HepG2 (cell line): ENCODE measurements around the gene PRKAG3. TPM values are rescaled to one million over a fixed set of nuclear protein-coding genes. Genes with fewer than 3 reads are reported as not detected.

Source experiments
- ATAC-seq: fragments of 200-7000 bp; cut with Tn5 transposase; 3 replicates; pipeline ENCODE4 v1.9.1; 2020; ENCODE audit warnings: mild to moderate bottlenecking, moderate library complexity
- BruUV-seq: library from RNA; stranded (reverse); fragments of 400-500 nt; replicated peaks from 2 replicates; lab custom pipeline; 2021; lab: Mats Ljungman, UMichigan
- CTCF ChIA-PET: fragments of 300-600 bp; formaldehyde crosslinking; extraction: SDS; loops from one replicate; lab custom pipeline; 2021; ENCODE audit warnings: low total read pairs, inconsistent platforms, low intra/inter-chr PET ratio; lab: Yijun Ruan, JAX
- POLR2A ChIA-PET: fragments of 350-600 bp; sonication (Branson Sonifier 250); formaldehyde crosslinking; loops from one replicate; lab custom pipeline; 2020; ENCODE audit warnings: antibody characterized with exemption, inconsistent platforms; lab: Yijun Ruan, JAX
- DNase-seq: peaks from one replicate; pipeline ENCODE4 v3.0.0-alpha.2; 2015; ENCODE audit warnings: low spot score
- FAIRE-seq: peaks from 3 replicates; lab custom pipeline; 2011; peaks lifted over from hg19 to GRCh38; lab: Jason Lieb, UNC
- H2AFZ ChIP-seq: one replicate; pipeline ENCODE4 v1.6.1; 2011; ENCODE audit warnings: low read length, inconsistent platforms
- H3K27ac ChIP-seq: fragments of 300-600 bp; 3 replicates; pipeline ENCODE4 v1.8.0; 2011; ENCODE audit warnings: mixed run types, mild to moderate bottlenecking, mixed read lengths, low read length, inconsistent platforms; ENCODE audit not compliant: insufficient read depth; ENCODE audit errors: extremely low read length
- H3K27me3 ChIP-seq, 2 experiments: fragments of 200-600 bp in 1 of 2; 2 replicates in 1 of 2; 3 replicates in 1 of 2; pipeline versions ENCODE4 v1.6.0 to v1.8.0; 2011; ENCODE audit warnings: low read length in 2 of 2, mild to moderate bottlenecking in 2 of 2, moderate library complexity in 2 of 2, inconsistent platforms in 1 of 2; ENCODE audit not compliant: insufficient read depth in 2 of 2, control insufficient read depth in 1 of 2
- H3K36me3 ChIP-seq, 2 experiments: fragments of 200-600 bp in 1 of 2; replicated peaks in 1 of 2; 2 replicates in 1 of 2; 3 replicates in 1 of 2; pipeline versions ENCODE4 v1.5.1 to v1.8.0; 2011; ENCODE audit warnings: low read length in 2 of 2, inconsistent platforms in 1 of 2; ENCODE audit not compliant: insufficient read depth in 2 of 2, control insufficient read depth in 1 of 2
- H3K4me1 ChIP-seq: 2 replicates; pipeline ENCODE4 v1.5.1; 2012; ENCODE audit warnings: low read length, inconsistent platforms; ENCODE audit not compliant: insufficient read depth
- H3K4me2 ChIP-seq: 2 replicates; pipeline ENCODE4 v1.6.0; 2011; ENCODE audit warnings: low read depth, low read length, inconsistent platforms
- H3K4me3 ChIP-seq, 3 experiments: fragments of 200-600 bp in 1 of 3; sonication (generic), shearing (Covaris generic) in 1 of 3; replicated peaks in 1 of 3; 2 replicates each; pipeline ENCODE4 v1.5.1; 2011 to 2016; ENCODE audit warnings: low read length in 3 of 3, inconsistent platforms in 2 of 3, low read depth in 2 of 3, mild to moderate bottlenecking in 2 of 3, control low read depth in 1 of 3, mixed read lengths in 1 of 3; ENCODE audit not compliant: insufficient read depth in 1 of 3
- H3K79me2 ChIP-seq: one replicate; pipeline ENCODE4 v1.6.1; 2011; ENCODE audit warnings: low read length, inconsistent platforms; ENCODE audit not compliant: insufficient read depth
- H3K9ac ChIP-seq: 2 replicates; pipeline ENCODE4 v1.6.0; 2011; ENCODE audit warnings: mild to moderate bottlenecking, low read depth, low read length, inconsistent platforms; ENCODE audit not compliant: insufficient read depth
- H3K9me3 ChIP-seq: 2 replicates; pipeline ENCODE4 v1.5.1; 2012; ENCODE audit warnings: mild to moderate bottlenecking, low read length
- H4K20me1 ChIP-seq: 2 replicates; pipeline ENCODE4 v1.6.0; 2011; ENCODE audit warnings: inconsistent platforms, mild to moderate bottlenecking, low read length, moderate library complexity; ENCODE audit not compliant: insufficient read depth
- HNRNPL ChIP-seq: fragments of 200-400 bp; formaldehyde crosslinking; IDR thresholded peaks from 2 replicates; pipeline ENCODE4 v1.6.1; 2017; ENCODE audit warnings: mild to moderate bottlenecking, low read depth, low read length
- IKZF4 ChIP-seq: sonication (generic); formaldehyde crosslinking; IDR thresholded peaks from 2 replicates; pipeline ENCODE4 v1.5.1; 2020; ENCODE audit warnings: borderline replicate concordance, mild to moderate bottlenecking, low read depth, missing genetic modification reagents; ENCODE audit errors: not compliant biosample characterization
- MATR3 ChIP-seq: sonication (generic); formaldehyde crosslinking; IDR thresholded peaks from 2 replicates; pipeline ENCODE4 v1.4.0; 2020; ENCODE audit warnings: missing genetic modification reagents
- REXO4 ChIP-seq: sonication (generic); formaldehyde crosslinking; IDR thresholded peaks from 2 replicates; pipeline ENCODE4 v1.8.0; 2022; ENCODE audit warnings: missing genetic modification reagents, mild to moderate bottlenecking, borderline replicate concordance
- SMAD9 ChIP-seq: sonication (generic); formaldehyde crosslinking; IDR thresholded peaks from 2 replicates; pipeline ENCODE4 v1.5.1; 2020; ENCODE audit warnings: mild to moderate bottlenecking, missing genetic modification reagents
- SUZ12 ChIP-seq: fragments of 150-350 bp; IDR thresholded peaks from 2 replicates; pipeline ENCODE4 v1.6.1; 2014; ENCODE audit warnings: low read depth, low read length
- YY1 ChIP-seq: IDR thresholded peaks from 2 replicates; pipeline ENCODE4 v1.6.1; 2011; ENCODE audit warnings: low read length, low read depth, moderate library complexity, mild to moderate bottlenecking; ENCODE audit not compliant: insufficient read depth, insufficient replicate concordance
- ZNF724P ChIP-seq: sonication (generic); formaldehyde crosslinking; IDR thresholded peaks from 2 replicates; pipeline ENCODE4 v1.8.0; 2022; ENCODE audit warnings: missing genetic modification reagents, borderline replicate concordance
- WGBS: methylation state at CpG from one replicate; pipeline ENCODE4 v1.1.6; 2017; ENCODE audit warnings: low lambda C conversion rate; 5-methylcytosine and 5-hydroxymethylcytosine counted together
- in situ Hi-C: cut with HindIII; loops from 2 replicates; pipeline ENCODE4 v1.10.0; 2017; ENCODE audit warnings: low pct_unique_long_range_greater_than_20kb; ENCODE audit not compliant: extremely low pct_ligation_motif_present
- intact Hi-C: fragments of 100-400 bp; cut with micrococcal nuclease; formaldehyde crosslinking; loops from one replicate; pipeline ENCODE4 v1.10.0; 2022; ENCODE audit not compliant: unreplicated experiment
- polyA plus RNA-seq, 8 experiments: library from polyadenylated mRNA; depleted of rRNA in 3 of 8; stranded (reverse) in 7 of 8; unstranded in 1 of 8; fragments of >200 nt; fragmentation: Illumina TruSeq in 4 of 8; extraction: Trizol in 4 of 8; gene quantifications; 2 replicates each; pipeline versions ENCODE4 v1.2.1 to v1.2.3, GENCODE V29; 2011 to 2016; ENCODE audit warnings: low read depth in 4 of 8, missing spikeins in 1 of 8, mixed read lengths in 1 of 8; ENCODE audit not compliant: insufficient read depth in 1 of 8
- total RNA-seq, 5 experiments: library from RNA; depleted of rRNA; stranded (reverse); fragments of >200 nt; fragmentation: Illumina TruSeq; extraction: Trizol; gene quantifications; 2 replicates each; pipeline ENCODE4 v1.2.3, GENCODE V29; 2016; ENCODE audit warnings: low read depth in 1 of 5
- TF ChIP-seq, protein P1 (sequence below): sonication (generic); formaldehyde crosslinking; IDR thresholded peaks from 2 replicates; pipeline ENCODE4 v1.9.0; 2021; ENCODE audit warnings: mild to moderate bottlenecking, missing genetic modification reagents
- TF ChIP-seq, protein P2 (sequence below): IDR thresholded peaks from 2 replicates; pipeline ENCODE4 v1.6.1; 2016; ENCODE audit warnings: control low read depth
- TF ChIP-seq, protein P3 (sequence below): sonication (generic); formaldehyde crosslinking; IDR thresholded peaks from 2 replicates; pipeline ENCODE4 v1.5.1; 2020; ENCODE audit warnings: missing genetic modification reagents, mild to moderate bottlenecking, borderline replicate concordance
- TF ChIP-seq, protein P4 (sequence below), 2 experiments: fragments of 450-650 bp in 1 of 2; sonication (generic) in 1 of 2; formaldehyde crosslinking; IDR thresholded peaks; 2 replicates each; pipeline versions ENCODE4 v1.5.0 to v1.8.0; 2020 to 2022; ENCODE audit warnings: mild to moderate bottlenecking in 1 of 2, missing genetic modification reagents in 1 of 2

PRKAG3 gene
- total and polyA plus RNA-seq, 2 of the 13 experiments (the other 11 are each of a cell fraction or from before 2014, with no cell fraction given): not detected

DNA sequence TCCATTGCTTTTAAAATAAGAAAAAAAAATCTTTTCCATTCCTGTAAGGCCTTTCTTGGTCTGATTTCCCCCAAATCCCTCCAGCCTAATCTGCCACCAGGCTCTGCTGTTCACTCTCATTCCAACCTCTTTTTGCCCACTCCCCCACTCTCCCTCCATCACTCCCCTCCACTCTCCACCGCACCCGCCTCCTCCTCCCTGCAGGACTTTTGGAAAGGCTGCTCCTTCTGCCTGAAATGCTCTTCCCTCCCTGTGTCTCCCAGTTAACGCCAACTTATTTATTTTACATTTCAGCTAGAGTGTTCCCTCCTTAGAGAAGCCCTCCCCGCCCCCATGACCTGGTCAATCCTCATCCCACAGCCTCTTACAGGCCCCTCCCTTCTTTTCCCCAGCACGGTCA lies 23.3 kb upstream of the PRKAG3 start (continued):
- TF ChIP-seq, protein P1, sequence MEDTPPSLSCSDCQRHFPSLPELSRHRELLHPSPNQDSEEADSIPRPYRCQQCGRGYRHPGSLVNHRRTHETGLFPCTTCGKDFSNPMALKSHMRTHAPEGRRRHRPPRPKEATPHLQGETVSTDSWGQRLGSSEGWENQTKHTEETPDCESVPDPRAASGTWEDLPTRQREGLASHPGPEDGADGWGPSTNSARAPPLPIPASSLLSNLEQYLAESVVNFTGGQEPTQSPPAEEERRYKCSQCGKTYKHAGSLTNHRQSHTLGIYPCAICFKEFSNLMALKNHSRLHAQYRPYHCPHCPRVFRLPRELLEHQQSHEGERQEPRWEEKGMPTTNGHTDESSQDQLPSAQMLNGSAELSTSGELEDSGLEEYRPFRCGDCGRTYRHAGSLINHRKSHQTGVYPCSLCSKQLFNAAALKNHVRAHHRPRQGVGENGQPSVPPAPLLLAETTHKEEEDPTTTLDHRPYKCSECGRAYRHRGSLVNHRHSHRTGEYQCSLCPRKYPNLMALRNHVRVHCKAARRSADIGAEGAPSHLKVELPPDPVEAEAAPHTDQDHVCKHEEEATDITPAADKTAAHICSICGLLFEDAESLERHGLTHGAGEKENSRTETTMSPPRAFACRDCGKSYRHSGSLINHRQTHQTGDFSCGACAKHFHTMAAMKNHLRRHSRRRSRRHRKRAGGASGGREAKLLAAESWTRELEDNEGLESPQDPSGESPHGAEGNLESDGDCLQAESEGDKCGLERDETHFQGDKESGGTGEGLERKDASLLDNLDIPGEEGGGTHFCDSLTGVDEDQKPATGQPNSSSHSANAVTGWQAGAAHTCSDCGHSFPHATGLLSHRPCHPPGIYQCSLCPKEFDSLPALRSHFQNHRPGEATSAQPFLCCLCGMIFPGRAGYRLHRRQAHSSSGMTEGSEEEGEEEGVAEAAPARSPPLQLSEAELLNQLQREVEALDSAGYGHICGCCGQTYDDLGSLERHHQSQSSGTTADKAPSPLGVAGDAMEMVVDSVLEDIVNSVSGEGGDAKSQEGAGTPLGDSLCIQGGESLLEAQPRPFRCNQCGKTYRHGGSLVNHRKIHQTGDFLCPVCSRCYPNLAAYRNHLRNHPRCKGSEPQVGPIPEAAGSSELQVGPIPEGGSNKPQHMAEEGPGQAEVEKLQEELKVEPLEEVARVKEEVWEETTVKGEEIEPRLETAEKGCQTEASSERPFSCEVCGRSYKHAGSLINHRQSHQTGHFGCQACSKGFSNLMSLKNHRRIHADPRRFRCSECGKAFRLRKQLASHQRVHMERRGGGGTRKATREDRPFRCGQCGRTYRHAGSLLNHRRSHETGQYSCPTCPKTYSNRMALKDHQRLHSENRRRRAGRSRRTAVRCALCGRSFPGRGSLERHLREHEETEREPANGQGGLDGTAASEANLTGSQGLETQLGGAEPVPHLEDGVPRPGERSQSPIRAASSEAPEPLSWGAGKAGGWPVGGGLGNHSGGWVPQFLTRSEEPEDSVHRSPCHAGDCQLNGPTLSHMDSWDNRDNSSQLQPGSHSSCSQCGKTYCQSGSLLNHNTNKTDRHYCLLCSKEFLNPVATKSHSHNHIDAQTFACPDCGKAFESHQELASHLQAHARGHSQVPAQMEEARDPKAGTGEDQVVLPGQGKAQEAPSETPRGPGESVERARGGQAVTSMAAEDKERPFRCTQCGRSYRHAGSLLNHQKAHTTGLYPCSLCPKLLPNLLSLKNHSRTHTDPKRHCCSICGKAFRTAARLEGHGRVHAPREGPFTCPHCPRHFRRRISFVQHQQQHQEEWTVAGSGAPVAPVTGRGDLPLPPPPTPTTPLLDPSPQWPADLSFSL (CRISPR knock-in tag): no peak
- TF ChIP-seq IKZF4 (CRISPR knock-in tag): no peak
- TF ChIP-seq, all 625 proteins: peak for 0

DNA sequence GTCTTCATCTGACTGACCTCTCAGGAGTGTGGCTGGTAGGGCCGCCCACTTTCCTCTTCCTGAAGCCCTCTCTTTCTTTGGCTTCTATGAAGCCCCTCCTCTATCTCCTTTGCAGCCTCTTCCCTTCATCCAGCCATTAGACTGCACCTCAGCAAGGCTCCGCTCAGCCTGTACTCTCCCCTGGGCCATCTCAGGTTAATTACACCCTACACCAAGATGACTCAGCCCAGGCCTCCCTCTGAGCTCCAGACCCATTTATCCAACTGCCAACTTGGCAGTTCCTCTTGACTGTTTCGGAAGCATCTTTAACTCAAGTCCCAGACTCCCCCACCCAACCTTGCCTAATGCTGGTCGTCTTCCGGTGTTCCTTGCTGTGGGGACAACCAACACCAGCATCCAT lies 22.2 kb upstream of the PRKAG3 start:
- Histone ChIP-seq H3K4me3 (no peak overlapping the region), H3K27me3 (peaks cover 14 to 81% of the 10 kb centered on the region in 2 experiments), H3K9ac (no peak overlapping the region), H3K79me2 (no peaks in the 10 kb centered on the region), H2AFZ (no peak overlapping the region), H3K36me3 (no peaks in the 10 kb centered on the region), H3K9me3 (no peaks in the 10 kb centered on the region), H3K4me2 (no peak overlapping the region), H3K4me1 (peaks cover 30% of the 10 kb centered on the region), H3K27ac (no peak overlapping the region), H4K20me1 (no peaks in the 10 kb centered on the region; the same call in 1 of the 2 replicates)
- ChIA-PET CTCF (interaction anchor here (2.5 kb wide), 1 partner anchor 44 kb away, joined by 32 read pairs; no protein-coding TSS in a partner anchor), POLR2A (no interaction called here)
- ATAC-seq (no peak), DNase-seq (no peak), FAIRE-seq (no peak)
- intact Hi-C loops: loop anchor here (1.0 kb wide), 1 partner anchor 45 kb away; no protein-coding TSS in a partner anchor
- BruUV-seq: no TSS peak
- 17% methylated on average over 5 of the region's 5 CpGs for WGBS
- in situ Hi-C loops: no loop called here
- TF ChIP-seq YY1 (no peak), HNRNPL (no peak), SMAD9 (no peak), SUZ12 (no peak), REXO4 (CRISPR knock-in tag) (no peak), ZNF724P (CRISPR knock-in tag) (no peak), MATR3 (CRISPR knock-in tag) (no peak)
- TF ChIP-seq, protein P2, sequence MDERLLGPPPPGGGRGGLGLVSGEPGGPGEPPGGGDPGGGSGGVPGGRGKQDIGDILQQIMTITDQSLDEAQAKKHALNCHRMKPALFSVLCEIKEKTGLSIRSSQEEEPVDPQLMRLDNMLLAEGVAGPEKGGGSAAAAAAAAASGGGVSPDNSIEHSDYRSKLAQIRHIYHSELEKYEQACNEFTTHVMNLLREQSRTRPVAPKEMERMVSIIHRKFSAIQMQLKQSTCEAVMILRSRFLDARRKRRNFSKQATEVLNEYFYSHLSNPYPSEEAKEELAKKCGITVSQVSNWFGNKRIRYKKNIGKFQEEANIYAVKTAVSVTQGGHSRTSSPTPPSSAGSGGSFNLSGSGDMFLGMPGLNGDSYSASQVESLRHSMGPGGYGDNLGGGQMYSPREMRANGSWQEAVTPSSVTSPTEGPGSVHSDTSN (CRISPR knock-in tag): no peak
- TF ChIP-seq, protein P3, sequence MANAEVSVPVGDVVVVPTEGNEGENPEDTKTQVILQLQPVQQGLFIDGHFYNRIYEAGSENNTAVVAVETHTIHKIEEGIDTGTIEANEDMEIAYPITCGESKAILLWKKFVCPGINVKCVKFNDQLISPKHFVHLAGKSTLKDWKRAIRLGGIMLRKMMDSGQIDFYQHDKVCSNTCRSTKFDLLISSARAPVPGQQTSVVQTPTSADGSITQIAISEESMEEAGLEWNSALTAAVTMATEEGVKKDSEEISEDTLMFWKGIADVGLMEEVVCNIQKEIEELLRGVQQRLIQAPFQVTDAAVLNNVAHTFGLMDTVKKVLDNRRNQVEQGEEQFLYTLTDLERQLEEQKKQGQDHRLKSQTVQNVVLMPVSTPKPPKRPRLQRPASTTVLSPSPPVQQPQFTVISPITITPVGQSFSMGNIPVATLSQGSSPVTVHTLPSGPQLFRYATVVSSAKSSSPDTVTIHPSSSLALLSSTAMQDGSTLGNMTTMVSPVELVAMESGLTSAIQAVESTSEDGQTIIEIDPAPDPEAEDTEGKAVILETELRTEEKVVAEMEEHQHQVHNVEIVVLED (CRISPR knock-in tag): no peak
- TF ChIP-seq, protein P4, sequence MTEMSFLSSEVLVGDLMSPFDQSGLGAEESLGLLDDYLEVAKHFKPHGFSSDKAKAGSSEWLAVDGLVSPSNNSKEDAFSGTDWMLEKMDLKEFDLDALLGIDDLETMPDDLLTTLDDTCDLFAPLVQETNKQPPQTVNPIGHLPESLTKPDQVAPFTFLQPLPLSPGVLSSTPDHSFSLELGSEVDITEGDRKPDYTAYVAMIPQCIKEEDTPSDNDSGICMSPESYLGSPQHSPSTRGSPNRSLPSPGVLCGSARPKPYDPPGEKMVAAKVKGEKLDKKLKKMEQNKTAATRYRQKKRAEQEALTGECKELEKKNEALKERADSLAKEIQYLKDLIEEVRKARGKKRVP (CRISPR knock-in tag; IDR thresholded peaks at IDR 0.05): no peak
